ENCODE measurements around the gene CCDC32.

DNA sequence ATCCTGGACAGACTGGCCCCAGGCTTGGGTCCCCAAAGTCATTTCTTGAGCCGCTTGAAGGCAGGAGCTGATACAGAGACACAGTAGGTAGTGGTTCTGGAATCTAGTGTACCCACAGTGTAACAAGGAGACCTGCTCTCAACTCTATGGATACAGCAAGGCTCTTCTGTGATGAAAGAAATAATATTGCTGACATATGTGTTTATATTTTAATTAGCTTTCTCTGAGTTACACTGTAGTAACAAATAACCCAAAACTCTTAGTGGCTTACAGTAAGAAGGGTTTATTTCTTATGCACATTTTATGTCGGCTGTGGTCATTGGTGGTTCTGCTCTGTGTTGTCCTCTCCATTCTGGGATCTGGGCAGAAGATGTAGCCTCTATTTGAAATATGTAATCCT, 48.5 kb downstream of the CCDC32 start:
- TF ChIP-seq, protein P1, sequence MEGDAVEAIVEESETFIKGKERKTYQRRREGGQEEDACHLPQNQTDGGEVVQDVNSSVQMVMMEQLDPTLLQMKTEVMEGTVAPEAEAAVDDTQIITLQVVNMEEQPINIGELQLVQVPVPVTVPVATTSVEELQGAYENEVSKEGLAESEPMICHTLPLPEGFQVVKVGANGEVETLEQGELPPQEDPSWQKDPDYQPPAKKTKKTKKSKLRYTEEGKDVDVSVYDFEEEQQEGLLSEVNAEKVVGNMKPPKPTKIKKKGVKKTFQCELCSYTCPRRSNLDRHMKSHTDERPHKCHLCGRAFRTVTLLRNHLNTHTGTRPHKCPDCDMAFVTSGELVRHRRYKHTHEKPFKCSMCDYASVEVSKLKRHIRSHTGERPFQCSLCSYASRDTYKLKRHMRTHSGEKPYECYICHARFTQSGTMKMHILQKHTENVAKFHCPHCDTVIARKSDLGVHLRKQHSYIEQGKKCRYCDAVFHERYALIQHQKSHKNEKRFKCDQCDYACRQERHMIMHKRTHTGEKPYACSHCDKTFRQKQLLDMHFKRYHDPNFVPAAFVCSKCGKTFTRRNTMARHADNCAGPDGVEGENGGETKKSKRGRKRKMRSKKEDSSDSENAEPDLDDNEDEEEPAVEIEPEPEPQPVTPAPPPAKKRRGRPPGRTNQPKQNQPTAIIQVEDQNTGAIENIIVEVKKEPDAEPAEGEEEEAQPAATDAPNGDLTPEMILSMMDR (IDR thresholded peaks at IDR 0.05 in 4 of 5, conservative IDR thresholded peaks at IDR 0.05 in 1 of 5), result no peak
- no peak for TF ChIP-seq POLR2A (IDR thresholded peaks at IDR 0.05)
